ENCODE measurements around the gene LMO7.
A peak's percentile ranks its signal among the peaks of the same experiment; 100 is the strongest.
"Not testable (repeated sequence)": the region's sequence is repeated elsewhere in the genome, so short reads cannot be mapped to it uniquely, and the experiment has no call there.

LMO7 gene

DNA sequence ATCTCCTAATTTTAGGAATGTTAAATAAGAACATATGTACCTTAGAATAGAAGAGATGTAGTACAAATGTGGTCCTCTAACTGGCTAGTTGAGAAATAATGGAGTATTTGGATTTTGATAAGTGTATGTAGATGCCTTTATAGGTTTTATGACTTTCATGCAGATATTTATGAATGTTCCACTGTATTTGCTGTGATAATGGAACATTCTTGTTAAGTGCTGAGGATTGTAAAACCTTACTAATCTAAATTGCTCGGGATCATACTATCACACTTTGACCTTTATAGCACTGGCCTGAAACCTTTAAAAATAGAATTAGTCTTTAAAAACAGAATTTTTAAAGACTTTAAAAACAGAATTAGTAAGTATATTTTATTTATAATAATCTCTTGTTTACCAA is 135.1 kb downstream of the LMO7 start:
- DNase-seq (ENCODE audit: low read depth in 2 of 2) = no peak

DNA sequence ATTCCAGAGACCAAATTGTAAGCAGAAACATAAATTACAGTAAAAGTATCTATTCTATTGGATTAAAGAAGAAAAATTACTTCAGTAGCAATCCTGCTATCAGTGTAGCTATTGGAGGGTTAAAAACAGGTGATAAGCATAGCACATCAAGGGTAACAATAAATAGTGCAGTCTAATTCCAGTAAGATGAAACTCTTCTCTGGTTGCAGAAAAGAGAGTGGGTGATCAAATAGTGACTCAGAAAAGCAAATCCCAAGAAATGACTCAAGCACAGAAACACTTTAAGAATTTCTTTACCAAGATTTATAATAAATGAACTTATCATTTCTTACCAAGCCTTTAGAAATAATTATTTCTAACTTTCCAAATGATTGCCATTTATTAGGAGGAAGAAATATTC is 135.7 kb downstream of the LMO7 start:
- DNase-seq (ENCODE audit: low read depth in 2 of 2) = peak in 1 of 2 experiments; percentile 55

DNA sequence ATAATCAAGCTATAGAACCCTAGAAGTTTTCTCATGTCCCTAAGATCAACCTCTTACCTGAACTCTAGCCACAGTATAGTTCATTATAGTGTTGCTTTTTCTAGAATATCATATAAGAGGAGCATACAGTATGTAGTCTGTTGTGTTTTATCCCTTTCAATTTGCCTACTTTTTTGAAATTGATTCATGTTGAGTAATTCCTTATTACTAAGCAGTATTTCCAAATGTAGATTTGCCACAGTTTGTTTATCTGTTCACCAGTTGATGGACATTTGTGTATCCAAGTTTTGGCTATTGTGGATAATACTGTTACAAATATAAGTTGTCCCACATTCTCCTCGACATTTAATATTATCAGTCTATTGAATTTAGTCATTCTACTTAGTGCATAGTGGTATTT is 138.0 kb downstream of the LMO7 start:
- no peak for DNase-seq (ENCODE audit: low read depth in 2 of 2)

DNA sequence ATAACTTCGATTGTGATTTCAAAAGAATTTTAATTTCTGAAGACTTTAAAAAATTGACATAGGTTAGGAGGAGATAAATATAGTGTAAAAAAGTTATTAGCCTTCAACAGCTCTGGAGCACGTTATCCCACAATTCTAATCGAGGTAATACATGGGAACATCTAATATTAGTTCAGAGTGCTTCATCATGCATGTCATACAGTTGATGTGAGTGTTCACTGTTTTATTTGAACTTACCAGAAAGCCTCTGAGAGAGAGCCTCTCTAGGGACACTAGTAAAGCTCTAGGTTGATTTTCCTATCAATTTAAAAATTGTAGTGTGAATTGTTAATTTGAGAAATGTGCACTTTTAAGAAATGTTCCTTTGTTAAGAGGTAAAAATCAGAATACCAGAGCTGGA is 140.4 kb downstream of the LMO7 start:
- no peak for DNase-seq (ENCODE audit: low read depth in 2 of 2)

DNA sequence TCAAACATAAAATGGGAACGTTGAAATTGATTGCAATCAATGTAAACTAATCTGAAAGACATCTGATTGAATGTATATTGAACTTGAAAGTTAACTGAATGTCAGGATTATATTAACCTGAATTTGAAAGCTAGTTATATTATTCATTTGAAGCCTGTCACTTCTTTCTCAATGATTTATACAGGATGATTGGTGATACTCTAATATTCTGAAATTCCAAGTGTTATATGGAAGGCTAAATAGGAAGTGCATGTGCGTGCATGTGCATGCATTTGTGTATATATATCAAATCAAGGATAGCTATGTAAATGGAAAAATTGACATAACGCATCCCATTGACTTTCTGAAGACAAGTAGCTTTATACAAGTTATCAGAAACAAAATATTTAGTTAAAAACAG is 143.3 kb downstream of the LMO7 start:
- no peak for DNase-seq (ENCODE audit: low read depth in 2 of 2)

DNA sequence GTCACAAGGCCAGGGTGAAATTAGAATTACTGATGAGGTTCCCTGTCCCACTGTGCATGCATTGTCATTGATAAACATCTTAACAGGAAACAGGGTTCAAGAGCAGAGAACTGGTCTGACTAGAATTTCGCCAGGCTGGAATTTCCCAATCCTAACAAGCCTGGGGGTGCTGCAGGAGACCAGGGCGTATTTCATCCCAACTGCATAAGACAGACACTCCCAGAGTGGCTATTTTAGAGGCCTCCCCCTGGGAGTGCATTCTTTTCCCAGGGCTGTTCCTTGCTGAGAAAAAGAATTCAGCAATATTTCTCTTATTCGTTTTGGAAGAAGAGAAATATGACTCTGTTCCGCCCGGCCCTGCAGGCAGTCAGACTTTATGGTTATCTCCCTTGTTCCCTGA is 144.0 kb downstream of the LMO7 start:
- not testable (repeated sequence) for DNase-seq (ENCODE audit: low read depth in 2 of 2)

DNA sequence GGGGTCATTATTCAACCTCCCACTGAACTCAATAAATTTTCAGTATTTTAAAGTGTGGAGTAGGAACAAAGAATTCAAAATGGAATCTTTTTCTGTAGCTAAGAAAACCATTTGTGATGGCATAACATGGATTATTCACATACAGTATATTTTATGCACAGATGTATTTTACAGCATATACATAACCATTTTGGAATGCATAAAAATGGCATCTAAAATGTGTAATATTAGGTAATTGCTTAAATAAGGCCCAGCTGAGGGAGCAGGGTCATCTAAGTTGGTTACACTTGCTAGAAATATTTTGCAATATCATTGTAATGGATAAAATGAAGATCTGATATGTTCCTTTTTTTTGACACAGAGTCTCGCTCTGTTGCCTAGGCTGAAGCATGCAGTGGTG is 146.9 kb downstream of the LMO7 start:
- DNase-seq (ENCODE audit: low read depth in 2 of 2) = no peak

DNA sequence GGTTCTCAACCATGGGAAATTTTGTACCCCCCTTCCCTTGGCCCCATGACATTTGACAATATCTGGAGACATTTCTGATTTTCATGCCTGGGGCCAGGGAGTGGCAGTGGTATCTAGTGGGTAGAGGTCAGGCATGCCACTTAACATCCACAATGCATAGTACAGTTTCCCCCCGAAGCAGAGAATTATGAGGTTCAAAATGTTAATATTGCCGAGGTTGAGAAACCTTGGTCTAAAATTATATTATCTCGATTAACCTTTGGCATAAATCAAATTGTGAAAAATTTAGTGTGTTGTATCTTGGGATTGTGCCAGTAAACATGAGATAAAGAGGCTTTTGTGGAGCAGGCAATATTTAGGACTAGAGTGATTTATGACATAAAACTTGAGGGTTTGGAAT is 147.9 kb downstream of the LMO7 start:
- no peak for DNase-seq (ENCODE audit: low read depth in 2 of 2)

DNA sequence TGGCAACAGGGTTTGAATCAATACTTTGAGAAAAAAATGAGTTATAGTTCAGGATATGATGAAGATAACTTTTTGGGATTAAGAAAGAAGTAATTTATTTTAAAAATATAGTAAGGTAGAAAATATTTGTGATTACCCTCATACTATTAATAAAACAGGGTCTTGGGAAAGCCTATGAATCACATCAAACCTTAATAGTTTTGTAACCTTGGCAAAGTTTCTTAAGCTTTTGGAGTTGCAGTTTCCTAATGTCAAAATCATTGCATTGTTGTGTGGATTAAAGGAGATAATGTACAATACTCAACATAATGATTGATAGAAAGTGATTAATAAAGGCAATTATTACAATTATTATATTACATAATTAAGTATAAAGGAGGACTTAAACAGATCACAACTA is 149.0 kb downstream of the LMO7 start:
- DNase-seq (ENCODE audit: low read depth in 2 of 2) = no peak

DNA sequence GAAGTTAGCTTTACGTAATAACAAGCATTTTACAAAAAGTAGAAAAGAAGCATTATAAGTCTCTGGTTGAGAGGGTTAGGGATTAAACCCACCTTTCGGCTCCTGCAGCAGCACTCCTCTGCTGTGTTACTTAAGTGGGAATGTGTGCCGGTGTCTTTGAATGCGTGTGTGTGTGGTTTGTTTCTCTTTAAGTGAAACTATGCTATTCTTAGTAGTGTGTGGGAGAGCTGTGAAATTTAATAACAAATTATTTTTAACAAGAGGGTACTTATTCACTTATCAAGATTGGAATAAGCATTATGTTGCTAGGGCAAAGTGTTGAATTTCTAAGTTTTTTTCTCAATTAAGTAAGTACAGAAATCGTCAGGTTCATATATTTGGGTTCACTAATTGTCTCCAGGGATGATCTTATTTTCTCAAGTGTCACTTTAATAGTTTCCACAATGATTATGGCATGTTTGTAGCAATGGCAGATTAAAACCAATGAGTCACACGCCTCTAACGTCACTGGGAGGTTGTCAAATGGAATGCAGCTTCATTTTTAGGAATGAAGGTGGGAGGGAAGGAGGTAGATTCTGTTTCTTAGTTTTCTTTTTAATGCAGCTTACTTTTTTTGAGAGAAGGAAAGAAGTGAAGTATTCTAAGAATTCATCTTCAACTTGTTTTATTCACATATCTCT is 151.3 kb downstream of the LMO7 start:
- no peak for DNase-seq (ENCODE audit: low read depth in 2 of 2)

DNA sequence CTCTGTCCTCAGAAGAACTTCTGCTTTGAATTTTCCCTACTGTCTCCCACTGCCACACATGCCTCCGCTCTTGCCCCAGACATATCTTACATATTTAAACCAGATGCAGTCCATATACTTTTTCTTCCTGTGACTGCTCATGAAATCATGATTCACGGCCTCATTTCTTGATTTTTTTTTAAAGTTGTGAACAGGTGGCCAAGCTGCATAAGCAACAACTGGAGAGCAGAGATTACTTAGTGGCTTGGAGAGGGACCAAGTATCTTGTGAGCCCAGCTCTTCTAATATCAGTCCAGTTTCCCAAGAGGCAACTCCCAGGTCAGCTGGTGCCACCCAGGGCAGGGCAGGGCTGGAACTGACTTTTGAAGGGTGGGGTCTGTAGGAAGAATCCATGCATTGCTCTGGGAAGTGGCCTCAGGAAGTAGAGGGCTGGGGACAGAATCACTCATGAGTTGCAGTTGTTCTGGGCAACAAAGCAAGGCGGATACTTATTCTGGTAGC is 152.4 kb downstream of the LMO7 start:
- peak; percentile 86 to 88 for DNase-seq (ENCODE audit: low read depth in 2 of 2)

DNA sequence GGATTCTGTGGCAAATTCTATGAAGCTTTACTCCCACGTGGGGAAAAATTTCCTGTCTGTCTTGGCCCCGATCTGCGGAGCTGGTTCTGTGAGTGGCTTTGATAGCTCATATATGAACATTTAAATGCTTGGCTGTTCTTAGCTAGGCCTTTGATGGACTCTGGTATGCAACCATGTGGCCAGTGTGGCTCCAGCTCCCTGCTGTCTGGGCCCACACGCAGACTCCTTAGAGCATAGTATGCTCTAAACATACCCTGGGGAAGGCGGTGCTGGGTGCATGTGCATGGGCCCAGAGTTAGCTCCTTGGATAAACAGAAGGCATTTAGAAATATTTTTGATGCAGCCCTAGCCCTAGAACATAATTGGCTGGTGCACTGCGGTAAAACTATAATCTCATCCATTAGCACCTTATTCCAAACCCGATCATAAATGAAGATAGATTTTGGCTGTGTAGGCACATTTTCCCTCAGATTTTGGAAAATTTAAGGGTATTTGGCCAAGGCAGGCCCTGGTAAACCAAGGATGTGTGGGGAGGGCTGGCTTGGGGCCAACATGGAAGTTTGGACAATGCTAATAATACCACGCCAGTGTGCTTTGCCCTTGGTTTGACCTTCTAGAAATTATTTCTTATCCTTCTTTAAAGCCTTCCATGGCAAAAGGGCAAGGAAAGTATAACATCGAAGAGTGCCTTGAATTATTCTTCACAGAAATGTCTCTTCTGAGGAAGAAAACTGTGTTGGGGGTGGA is 153.5 kb downstream of the LMO7 start:
- DNase-seq (ENCODE audit: low read depth in 2 of 2) = no peak

DNA sequence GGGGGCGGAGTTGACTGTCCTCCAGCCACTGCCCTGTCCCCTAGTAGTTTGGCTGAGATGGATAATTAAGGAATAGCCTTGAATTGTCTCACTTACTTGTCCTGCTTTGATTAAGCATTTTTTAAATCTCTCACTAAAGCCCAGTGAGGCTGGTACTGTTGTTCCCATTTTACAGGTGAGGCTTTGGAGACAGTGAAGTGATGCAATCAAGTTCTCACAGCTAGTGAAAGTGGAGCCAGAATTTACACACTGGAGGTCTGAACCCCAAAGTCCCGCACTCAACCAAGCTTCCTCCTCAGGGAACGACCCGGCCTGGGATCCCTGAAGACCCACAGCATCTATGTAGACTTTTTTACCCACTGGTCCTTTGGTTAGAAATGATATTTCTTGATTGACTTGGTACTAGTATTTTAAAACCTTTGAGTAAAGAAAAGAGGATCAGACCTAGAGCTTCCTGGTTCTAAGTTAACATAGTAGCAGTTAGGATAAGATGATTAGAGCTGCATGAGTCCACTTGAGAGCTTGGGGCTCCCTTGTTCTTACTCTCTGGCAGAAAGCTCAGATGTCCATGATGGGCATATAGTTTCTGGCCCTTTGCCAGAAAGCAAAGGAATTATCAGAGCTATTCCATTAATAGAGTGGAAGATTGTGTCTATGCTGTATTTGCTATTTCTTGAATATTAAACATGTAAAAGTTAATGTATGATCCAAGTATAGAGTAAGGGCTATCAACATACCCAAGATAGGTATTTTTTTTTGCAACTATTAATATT is 154.3 kb downstream of the LMO7 start:
- no peak for DNase-seq (ENCODE audit: low read depth in 2 of 2)

DNA sequence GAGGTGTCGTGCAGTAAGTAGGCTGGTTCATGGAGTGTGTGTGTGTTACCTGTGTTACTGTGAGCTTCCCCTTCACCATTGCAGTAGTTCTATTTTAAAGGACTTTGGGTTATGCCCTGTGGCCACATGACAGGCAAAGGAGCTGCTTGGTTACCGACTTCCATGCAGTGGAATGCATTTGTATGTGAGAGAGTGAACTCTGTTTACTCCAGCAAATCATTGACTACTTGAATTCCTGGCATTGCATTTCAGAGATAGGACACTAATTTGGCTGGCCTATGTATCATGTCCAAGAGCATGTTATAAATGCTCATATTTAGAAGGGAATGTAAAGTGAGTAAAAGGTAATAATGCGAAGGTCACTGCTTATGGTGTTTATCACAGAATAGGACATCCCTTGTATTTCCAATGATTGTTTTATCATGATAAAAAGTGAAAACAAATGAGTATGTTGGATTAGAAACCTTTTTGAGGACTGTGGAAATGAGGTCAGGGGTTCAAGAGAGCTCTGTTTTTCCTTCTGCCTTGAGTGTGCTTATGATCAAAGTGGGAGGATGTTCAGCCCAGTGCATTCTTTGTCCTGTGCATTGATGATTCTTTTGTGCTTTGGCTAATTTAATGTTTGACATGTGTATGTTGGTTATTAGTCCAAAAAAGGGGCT is 156.5 kb downstream of the LMO7 start:
- no peak for DNase-seq (ENCODE audit: low read depth in 2 of 2)

DNA sequence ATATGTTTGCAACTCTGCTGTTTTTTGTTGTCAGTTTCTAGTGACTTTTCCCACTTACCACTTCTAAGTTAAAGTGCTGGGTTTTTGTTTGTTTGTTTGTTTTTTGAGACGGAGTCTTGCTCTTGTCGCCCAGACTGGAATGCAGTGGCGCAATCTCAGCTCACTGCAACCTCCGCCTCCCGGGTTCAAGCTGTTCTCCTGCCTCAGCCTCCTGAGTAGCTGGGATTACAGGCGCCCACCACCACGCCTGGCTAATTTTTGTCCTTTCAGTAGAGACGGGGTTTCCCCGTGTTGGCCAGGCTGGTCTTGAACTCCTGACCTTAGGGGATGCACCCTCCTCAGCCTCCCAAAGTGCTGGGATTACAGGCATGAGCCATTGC is 157.0 kb downstream of the LMO7 start:
- not testable (repeated sequence) for DNase-seq (ENCODE audit: low read depth in 2 of 2)

DNA sequence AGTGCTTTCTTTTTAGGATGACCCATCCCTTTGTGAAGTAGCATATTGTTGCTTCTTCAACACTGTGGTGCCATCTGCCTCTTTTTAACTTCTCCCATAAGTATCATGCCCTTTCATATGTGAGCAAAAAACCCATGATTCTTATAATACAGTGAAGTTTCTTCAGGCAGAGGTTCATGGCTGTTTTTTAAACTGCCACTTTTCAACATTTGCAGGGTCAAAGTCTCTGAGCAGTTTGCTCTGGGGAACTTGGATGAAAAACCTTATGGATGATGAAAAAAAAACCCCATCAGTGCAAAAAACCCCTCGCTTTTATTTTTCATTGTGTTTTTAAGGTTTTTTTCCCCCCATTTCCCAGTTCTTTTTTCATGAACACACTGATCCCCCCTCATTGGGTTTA is 158.5 kb downstream of the LMO7 start:
- no peak for DNase-seq (ENCODE audit: low read depth in 2 of 2)

DNA sequence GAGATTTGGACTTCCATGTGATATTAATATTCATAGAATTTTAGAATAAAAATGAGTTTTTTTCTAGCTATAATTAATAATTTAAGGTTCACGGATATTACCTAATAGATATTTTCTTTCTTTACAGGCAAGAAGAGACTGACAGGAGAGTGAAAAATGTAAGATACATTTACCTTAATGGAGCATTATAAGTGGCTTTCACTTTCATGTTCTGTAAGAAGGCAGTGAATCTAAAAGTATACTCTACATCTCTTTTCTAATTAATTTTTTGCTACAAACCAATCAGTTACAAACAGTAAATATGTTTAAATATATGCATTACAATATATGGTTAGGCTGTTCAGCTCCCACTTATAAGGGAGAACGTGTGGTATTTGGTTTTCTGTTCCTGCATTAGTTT is 159.1 kb downstream of the LMO7 start:
- no peak for DNase-seq (ENCODE audit: low read depth in 2 of 2)

DNA sequence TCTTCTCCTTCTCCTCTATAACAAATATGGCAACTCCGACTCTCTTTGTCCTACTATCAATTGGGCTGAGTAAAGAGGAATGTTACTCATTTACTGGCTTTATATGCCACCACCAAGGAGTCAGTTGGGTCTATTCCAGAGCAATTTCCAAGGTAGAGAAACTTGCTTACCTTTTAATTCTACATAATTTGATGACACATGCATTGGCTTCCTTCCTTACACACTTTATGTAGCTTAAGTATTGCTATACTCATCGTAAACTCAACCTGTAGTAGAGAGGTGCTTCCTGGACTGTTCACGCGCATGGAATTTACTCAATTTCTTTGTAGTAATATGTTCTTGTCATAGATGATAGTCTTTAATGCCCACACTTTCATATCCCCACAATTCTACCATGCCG is 160.7 kb downstream of the LMO7 start:
- DNase-seq (ENCODE audit: low read depth in 2 of 2) = no peak

DNA sequence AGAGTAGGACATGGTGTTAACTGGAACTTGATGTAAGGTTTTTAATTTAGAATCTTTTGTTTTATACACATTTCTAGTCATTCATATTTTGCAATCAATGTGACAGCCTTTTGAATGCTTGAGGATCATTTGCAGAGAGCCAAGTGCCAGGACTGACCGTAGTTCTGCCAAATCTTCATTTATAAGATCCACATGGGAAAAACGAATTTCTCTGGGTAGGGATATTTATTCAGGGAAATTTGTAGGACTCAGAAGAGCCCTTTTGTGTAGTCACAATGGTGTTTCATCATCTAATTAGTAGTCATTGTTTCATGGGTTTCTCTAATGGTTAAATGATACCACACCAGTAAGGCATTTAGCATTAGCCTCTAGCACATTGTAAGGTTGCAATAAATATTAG is 161.1 kb downstream of the LMO7 start:
- no peak for DNase-seq (ENCODE audit: low read depth in 2 of 2)

DNA sequence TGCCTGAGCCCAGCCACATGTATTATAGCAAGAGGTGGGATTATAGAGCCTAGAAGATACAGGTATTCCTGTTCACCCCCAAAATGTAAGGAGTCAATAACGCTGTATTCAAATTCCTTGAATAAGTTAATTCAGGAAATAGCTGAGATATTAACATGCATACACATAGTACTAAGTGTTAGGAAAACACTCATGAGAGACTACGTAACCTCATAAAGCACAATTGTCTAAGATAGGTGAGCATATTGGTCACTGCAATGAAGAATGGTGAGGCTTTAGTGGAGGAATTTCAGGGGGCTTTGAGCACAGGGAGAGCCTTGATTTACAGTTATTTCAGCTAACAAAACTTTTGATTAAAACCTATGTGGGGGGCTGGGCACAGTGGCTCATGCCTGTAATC is 161.6 kb downstream of the LMO7 start:
- no peak for DNase-seq (ENCODE audit: low read depth in 2 of 2)

DNA sequence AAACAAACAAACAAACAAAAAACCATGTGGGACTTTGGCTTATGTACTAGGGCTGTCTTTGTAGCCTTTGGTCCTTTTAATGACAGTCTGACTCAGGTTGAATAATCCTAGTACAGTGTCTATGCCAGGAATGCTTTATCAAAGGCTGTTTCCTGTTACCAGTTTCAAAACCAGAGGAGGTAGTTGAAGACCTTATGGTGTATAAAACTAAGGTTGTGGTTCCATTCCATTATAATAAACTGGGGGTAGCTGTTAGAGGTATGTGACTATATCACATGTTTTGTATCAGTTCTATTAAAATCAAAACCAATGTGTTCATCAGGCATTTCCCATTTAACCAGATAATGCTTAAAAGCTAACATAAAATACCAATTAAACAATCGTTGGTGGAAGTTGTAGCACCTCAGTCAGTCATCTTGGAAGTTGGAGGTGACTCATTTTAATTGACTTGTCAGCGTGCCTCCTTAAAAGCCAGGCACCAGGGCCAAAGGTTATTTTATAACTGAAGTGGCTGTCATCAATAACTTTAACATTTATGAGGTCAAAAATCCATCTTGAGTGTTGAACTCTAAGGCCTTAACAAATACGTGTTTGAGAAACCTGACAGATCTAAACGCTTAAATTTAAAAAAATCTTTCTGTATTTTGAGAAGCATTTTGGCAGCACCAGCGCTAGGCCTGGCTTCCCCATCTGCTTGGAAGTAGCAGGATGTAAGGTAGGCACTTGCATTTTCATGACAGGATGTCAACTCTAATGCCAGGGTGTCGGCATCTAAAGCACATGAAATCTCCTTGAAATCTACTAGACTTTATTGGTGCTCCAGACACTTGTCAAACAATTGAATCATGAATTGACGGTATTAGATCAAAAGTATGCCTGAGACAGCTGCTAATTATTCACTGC is 162.5 kb downstream of the LMO7 start:
- no peak for DNase-seq (ENCODE audit: low read depth in 2 of 2)
